NCI-H2107 treated with DMSO at 0.1 percent for 48 hours (cell line): ENCODE results near the gene GTF2I.
"Not testable (repeated sequence)": the region's sequence is repeated elsewhere in the genome, so short reads cannot be mapped to it uniquely, and the experiment has no call there.

Experiments used
- DNase-seq: peaks from one replicate; lab custom pipeline; 2025; ENCODE audit not compliant: unreplicated experiment; lab: John Stamatoyannopoulos, UW

Gene GTF2I

DNA sequence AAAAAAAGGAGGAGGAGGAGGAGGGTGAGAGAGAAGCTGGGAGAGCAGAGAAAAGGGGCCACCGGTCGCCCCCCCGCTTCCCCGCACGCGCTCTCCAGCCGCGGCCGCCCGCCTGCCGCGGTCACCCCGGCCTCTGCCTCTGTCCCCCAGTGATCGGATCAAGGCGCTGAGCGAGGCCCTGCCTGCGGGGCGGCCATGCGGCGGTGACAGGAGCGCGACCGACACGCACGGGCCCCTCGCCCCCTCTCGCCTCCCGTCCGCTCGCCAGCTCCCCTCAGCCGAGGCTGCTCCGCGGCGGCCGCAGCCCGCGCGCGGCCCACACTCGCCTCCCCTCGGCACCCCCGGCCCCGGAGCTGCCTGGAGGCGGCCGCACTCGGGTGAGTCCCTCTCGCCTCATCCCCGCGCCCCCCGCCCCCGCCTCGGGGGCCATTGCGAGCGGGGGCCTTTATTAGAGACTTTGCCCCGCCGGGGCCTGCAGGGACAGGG, at the start of gene GTF2I:
GTF2I (plus strand) TSS at position 27 of the 486 bp plus-strand sequence. CDS start 31,411 bp downstream, outside the sequence.
- DNase-seq: no peak

DNA sequence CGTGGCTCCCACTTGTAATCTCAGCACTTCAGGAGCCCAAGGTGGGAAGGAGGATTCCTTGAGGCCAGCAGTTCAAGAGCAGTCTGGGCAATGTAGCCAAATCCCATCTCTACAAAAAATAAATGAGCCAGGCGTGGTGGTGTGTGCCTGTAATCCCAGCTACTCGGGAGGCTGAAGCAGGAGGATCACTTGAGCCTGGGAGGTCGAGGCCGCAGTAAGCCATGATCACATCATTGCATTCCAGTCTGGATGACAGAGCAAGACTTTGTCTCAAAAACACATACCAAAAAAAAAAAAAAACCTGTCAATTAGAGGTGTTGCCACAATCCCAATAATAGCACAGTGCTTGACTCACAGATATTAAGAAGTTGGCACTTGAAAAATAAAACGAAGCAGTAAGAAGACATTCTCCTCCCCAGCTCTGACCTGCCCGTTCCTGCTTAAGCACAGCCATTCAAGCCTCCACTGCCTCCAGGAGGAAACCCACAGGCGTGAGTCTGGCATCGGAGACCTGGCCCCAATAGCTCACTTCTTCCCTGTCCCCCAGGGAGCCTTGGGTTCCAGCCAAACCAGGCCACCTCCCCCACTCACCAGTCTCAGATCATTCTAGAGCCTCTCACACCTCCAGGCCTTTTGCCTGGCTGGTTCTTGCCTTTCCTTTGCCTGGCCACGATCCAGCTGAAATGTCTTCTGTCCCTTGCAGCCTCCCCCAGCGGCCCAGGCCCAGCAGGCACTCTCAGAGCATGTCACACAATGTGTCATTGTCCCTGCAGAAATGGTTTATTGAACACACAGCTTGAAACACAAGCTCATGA, 45.3 kb upstream of the GTF2I start:
- peak; percentile 79 for DNase-seq

DNA sequence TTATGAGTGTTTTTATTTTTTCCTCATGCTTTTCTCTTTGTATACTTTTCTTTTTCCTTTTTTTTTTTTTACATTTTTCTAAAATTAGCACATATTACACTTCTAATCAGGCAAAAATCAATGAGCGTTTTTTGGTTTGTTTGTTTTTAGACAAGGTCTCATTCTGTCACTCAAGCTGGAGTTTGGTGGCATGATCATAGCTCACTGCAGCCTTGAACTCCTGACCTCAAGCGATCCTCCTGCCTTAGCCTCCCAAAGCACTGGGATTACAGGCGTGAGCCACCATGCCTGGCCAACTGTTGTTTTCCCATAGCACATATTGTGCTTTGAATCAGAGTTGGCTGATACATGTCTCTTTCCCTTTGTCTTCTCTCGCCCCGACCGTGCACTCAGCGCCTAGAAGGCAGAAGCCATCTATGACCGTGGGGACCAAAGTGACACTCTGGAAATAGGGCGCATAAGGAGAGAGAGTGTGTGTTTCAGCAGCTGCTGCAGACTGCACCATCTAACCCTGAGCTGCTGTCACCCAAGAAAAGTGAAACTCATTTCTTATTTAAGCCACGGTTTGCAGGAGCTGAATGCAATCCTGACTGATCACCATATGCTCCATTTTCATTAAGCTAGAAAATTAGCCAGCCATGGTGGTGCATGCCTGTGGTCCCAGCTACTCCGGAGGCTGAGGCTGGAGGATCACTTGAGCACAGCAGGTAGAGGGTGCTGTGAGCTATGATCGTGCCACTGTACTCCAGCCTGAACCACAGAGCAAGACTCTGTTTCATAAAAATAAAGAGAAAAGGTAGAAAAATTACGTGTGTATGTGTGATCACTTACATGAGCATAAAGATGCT, 41.4 kb upstream of the GTF2I start:
- no peak for DNase-seq

DNA sequence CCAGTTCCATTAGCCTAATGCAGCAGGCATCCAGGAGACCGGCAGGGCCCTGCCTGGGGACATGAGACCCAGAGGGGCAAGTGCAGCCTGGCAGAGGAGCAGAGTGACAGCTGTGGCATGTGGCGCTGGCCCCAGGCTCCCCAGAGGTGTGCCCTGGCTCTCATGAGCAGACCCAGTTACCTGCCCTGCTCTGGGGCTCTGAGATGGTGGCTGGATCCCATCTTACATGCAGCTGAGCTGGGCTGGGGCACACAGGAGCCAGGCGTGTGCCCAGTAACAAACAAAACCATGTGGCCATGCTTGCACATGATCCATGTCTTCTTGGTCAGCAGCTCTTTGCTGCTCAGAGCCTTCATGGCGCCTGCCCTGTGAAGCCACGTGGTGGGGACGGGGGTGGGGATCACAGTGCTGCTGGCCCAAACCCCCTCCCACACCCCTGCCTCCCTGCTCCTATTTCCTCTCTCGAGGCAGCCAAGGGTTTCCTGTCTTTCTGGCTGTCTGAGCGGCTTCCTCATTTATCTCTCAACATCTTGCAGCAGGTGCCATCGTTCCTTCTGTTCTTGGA, 40.3 kb upstream of the GTF2I start:
- no peak for DNase-seq

DNA sequence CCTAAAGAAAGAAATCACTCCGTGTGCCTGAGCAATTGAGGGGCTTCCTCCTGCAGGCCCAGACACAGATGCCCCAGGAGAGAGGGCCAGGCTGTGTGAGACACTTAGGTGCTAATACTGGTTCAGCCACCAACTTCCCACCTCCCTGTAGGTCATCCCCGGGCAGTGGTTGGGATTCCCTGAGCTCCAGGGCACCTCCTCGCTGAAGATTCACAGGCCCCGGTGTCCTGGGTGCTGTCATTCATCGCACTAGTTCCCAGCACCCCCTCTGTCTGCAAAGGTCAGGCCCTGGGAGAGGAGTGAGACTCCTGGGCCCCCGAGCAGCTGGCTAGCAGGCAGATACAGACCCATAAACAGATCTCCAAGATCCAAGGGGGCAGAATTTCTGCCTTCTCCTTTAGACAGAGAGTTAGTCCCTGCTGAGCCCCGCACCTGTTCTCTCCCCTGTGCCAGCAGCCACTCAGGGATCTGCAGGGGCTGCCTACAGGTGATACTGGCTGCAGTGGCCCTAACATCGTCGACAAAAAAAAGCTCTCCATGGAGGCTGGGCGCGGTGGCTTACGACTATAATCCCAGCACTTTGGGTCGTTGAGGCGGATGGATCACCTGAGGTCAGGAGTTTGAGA, 38.2 kb upstream of the GTF2I start:
- DNase-seq: peak; percentile 53

DNA sequence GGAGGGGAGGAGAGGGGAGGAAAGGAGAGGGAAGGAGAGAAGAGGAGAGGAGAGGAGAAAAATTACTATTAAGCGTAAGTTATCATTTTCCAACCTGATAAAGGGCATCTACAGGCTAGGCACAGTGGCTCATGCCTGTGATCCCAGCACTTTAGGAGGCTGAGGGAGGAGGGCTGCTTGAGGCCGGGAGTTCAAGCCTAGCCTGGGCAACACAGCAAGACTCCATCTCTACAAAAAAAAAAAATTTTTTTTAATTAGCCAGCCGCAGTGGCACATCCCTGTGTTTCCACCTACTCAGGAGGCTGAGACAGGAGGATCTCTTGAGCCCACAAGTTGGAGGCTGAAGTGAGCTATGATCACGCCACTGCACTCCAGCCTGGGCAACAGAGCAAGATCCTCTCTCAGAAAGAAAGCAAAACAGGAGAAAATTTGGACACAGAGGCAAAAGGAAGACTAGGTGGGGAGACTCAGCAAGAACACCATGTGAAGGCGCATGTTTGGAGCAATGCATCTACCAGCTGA, 35.2 kb upstream of the GTF2I start:
- DNase-seq: no peak

DNA sequence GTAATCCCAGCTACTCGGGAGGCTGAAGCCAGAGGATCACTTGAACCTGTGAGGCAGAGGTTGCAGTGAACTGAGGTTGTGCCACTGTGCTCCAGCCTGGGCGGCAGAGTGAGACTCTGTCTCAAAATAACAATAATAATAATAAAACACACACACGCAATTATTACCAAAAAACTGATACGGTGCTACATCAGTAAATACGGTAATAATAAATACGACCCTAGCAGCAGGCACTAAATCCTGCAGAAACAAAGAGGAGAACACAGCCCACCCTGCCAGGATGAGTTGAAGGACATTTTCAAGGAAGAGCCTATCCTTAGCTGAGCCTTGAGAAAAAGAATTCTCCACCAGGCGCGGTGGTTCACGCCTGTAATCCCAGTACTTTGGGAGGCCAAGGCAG, 34.4 kb upstream of the GTF2I start:
- no peak for DNase-seq

DNA sequence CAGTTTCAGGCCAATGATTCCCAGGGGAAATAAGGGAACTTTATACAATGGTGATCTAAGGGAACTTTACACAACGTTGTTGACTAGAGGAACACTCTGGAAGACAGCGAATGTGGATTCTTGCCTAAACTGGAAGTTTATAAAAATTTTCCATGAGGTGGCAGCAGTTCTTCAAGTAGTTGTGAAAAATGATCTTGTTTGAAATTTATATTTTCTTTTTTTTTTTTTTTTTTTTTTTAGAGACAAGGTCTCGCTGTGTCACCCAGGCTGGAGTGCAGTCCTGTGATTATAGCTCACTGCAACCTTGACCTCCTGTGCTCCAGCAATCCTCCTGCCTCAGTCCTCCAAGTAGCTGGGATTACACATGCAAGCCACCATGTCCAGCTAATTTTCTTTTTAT, 32.1 kb upstream of the GTF2I start:
- DNase-seq: no peak

DNA sequence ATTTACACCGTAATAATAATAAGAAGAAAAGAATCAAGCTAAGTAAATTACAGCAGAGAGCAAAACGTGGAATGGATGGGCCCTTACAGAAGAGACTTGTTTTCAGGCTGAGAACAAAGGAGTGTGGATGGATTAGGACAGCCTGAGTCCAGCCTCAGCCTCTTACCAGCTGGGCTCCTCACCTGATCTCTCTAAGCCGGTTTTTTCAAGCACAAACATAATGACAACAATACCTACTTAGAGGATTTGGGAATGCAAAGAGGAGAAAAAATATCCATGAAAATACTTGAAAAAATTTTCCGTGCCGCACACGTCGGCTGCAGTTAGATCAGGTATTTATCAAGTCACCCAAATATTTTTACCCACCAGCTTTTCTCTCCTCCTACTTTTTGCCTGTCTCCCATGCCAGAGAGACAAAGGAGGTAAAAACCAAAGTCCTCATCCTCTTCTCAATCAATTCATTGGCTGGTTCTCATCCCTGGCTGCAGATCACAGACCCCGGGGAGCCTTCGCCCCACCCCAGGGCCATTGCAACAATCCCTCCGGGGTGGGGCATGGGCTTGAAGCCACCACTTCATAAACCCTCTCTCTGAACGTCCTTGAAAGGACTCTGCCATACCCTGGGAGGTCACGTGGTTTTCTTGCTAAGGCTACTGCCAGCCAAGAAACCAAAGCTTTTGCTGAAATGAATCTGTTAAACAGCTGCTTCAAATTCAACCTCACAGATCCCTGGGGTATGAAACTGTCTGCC, 29.7 kb upstream of the GTF2I start:
- peak; percentile 96 for DNase-seq

DNA sequence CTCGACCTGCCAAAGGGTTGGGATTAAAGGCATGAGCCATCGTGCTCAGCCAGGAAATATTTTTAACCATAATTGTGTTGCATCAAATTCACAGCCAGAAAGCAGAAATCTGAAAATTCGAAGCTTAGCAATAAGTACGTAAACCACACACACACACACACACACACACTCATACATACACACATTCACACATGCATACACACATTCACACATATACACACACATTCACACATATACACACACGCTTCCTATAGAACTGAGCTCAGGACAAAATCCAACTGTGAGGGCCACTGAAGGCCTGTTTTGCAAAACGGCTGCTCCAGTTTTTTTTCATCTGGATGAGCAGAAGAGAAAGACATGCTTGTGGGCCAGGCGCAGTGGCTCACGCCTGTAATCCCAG, 25.0 kb upstream of the GTF2I start:
- no peak for DNase-seq

DNA sequence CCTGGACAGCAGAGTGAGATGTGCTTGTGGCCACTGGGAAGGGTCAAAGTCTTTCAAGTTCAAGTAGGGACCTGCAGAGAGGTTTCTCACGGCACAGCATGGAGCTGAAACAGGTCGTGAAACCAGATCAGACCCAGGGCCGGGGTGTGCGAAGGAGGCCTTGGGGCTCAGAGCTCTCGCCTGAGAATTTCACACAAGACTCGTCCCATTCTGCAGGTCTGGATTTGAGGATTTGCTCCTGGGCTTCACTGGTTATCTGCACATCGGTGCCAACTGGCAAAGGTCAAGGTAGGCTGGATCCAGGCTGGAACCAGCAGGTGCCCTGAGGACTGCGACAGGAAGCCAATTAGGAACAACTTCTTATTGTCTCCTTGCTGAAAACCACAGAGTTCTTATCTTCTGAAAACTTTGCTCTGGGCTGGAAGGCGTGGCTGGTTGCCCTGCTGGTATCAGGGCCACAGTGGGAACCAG, 24.0 kb upstream of the GTF2I start:
- no peak for DNase-seq

DNA sequence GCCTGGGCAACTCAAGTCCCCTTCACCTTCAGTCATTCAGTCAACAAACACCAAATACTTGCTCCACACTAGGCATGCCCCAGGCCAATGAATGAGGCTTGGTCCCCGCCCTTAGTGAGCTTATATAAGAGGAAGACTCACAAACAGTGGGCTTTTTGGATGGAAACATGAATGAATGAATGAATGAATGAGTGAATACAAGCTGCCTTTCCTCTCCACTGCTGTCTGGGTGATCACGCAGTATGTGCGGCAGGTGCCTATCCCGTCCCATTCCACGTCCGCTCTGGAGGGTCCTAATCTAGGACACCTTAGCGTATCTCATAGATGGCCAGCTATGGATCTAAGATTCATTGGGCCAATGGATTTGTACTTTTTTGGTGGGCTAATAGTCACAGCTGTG, 19.8 kb upstream of the GTF2I start:
- DNase-seq: no peak

DNA sequence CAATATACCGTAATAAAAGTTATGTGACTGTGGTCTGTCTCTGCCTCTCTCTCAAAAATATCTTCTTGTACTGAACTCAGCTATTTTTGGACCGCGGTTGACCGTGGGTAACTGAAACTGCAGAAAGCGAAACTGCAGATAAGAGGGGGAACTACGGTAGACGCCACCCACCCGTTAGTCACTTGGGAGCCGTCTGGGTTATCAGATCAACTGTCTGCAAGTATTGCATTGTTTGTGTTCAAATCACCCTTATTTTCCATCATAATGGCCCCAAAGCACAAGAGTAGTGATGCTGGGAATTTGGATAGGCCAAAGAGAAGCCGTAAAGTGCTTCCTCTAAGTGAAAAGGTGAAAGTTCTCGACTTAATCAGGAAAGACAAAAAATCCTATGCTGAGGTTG, 7.5 kb upstream of the GTF2I start:
- not testable (repeated sequence) for DNase-seq

DNA sequence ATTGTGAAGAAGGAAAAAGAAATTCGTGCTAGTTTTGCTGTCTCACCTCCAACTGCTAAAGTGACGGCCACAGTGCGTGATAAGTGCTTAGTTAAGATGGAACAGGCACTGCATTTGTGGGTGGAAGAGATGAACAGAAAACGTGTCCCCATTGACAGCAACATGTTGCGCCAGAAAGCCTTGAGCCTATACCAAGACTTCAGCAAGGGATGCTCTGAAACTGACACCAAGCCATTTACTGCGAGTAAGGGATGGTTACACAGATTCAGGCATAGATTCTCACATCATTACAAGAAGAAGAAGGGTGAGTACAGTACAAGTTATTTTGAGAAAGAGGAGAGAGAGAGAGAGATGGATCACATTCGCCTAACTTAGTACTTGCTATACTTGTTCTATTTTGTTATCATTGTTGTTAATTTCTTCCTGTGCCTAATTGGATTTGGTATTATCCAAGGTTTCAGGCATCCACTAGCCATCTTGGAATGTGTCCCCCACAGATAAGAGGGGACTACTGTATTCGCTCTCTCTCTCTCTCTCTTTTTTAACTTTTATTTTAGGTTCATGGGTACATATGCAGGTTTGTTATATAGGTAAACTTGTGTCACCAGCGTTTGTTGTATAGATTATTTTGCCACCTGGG, 6.9 kb upstream of the GTF2I start:
- DNase-seq: not testable (repeated sequence)

DNA sequence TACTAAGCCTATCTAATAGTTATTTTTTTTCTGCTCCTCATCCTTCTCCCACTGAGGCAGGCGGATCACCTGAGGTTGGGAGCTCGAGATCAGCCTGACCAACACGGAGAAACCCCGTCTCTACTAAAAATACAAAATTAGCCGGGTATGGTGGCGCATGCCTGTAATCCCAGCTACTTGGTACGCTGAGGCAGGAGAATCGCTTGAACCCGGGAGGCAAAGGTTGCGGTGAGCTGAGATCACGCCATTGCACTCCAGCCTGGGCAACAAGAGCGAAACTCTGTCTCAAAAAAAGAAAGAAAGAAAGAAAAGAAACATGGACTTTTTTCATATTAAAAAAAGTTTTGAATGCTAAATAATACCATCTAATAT, 6.4 kb upstream of the GTF2I start:
- not testable (repeated sequence) for DNase-seq

DNA sequence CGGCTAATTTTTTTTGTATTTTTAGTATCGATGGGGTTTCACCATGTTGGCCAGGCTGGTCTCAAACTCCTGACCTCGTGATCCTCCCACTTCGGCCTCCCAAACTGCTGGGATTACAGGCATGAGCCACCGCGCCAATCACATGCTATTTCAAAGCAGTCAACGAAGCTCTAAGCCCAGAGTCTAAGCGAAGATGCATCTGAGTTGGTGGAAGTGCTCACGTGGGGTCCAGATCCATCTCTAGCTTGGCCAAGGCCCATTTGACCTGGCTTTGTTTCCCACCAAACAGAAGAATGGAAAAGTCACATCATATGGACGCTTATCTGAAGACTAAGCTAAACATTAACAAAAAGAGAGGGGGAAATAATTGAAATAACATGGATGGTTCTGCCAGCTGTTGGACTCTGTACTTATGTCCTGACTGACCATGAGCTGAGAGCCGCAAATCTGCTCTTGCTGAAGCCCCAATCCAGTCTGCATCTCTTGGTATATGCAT, 3.8 kb upstream of the GTF2I start:
- no peak for DNase-seq

DNA sequence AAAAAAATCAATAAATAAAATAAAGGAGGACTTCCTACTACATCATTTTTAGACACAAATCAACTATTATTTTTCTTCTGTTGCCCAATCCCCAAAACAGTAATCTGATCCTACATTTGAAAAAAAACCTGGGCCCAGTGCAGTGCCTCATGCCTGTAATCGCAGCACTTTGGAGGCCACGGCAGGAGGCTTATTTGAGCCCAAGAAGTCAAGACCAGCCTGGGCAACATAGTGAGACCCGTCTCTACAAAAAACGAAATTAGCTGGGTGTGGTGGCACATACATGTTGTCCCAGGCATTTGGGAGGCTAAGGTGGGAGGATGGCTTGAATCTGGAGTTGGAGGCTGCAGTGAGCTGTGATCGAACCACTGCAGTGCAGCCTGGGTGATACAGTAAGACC, 2.7 kb upstream of the GTF2I start:
- DNase-seq: no peak

DNA sequence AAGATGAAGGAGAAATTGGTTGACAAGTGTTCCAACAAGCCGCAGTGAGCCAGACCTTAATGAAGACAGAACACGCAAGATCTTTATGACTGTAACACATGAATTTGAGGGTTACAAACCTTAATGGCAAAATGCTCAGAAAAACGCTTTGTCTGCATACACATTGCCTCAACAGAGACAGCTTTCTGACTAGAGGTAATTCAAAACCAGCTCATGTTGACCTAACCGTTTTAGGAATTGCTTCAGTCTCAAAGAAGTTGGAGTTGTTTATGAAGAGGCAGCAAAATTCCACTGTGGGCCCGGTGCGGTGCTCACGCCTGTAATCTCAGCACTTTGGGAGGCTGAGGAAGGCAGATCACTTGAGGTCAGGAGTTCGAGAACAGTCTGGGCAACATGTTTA, 2.2 kb upstream of the GTF2I start:
- no peak for DNase-seq

DNA sequence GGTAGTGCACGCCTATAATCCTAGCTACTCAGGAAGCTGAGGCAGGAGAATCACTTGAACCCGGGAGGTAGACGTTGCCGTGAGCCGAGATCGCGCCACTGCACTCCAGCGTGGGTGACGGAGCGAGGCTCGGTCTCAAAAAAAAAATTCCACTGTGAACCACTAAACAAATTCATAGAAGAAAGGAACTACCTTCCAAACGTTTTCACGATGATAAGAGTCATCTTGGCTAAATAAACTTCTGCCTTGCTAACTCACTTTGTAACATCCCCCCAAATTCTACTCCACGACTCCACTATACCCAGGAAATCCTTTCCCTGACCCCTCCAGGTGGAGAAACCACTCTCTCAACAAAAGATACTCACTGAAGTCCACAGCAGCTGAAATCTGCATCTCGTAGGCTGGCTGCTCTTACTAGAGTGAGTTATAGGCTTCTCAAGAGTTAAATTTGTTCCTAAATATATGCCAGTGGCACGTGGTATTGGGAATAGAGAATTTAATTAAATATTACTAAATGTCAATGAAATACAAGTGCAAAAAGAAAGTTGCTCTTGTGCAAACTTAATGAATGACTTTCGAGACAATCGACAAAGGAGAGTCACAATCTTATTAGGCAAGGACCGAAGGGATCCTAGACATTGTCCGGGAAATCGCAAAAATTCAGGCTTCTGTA, 1.6 kb upstream of the GTF2I start:
- peak; percentile 23 for DNase-seq
